Stimulated activated CD4-positive, alpha-beta T cell treated with anti-CD3 and anti-CD28 coated beads, Interleukin-1b, Interleukin-23, amount 100 ng/mL, for 1 hour (primary cell): ENCODE data around the gene SLC8A1.

Experiments used
- DNase-seq, 2 donors: peaks; one replicate each; pipeline ENCODE4 v3.0.0-alpha.2; 2020; ENCODE audit warnings: low read depth in 2 of 2

The SLC8A1 gene

GRCh38 chr2:40421631-40422297 lies 30.1 kb downstream of the SLC8A1 start:
- DNase-seq = no peak

- no peak for DNase-seq
Measured at GRCh38 chr2:40420478-40420877, 31.4 kb downstream of the SLC8A1 start.

- DNase-seq = no peak
Measured at GRCh38 chr2:40419364-40419762, 32.5 kb downstream of the SLC8A1 start.

GRCh38 chr2:40418614-40419363 lies 33.1 kb downstream of the SLC8A1 start:
- DNase-seq = no peak

GRCh38 chr2:40416486-40416885 lies 35.4 kb downstream of the SLC8A1 start:
- no peak for DNase-seq

- DNase-seq = no peak
Measured at GRCh38 chr2:40415391-40415790, 36.5 kb downstream of the SLC8A1 start.

- no peak for DNase-seq
Measured at GRCh38 chr2:40412456-40412855, 39.4 kb downstream of the SLC8A1 start.

GRCh38 chr2:40410695-40411094 lies 41.2 kb downstream of the SLC8A1 start:
- no peak for DNase-seq

- DNase-seq = no peak
Measured at GRCh38 chr2:40409734-40410133, 42.2 kb downstream of the SLC8A1 start.

GRCh38 chr2:40406485-40407289 lies 45.2 kb downstream of the SLC8A1 start:
- DNase-seq = no peak

- DNase-seq = no peak
Measured at GRCh38 chr2:40405465-40405864, 46.4 kb downstream of the SLC8A1 start.

GRCh38 chr2:40404517-40404916 lies 47.4 kb downstream of the SLC8A1 start:
- DNase-seq = no peak

- no peak for DNase-seq
Measured at GRCh38 chr2:40403233-40403836, 48.6 kb downstream of the SLC8A1 start.

GRCh38 chr2:40401896-40402295 lies 50.0 kb downstream of the SLC8A1 start:
- no peak for DNase-seq

GRCh38 chr2:40400336-40400953 lies 51.4 kb downstream of the SLC8A1 start:
- DNase-seq = no peak

GRCh38 chr2:40397765-40398164 lies 54.1 kb downstream of the SLC8A1 start:
- no peak for DNase-seq

- no peak for DNase-seq
Measured at GRCh38 chr2:40396124-40396523, 55.8 kb downstream of the SLC8A1 start.

- DNase-seq = no peak
Measured at GRCh38 chr2:40395169-40396073, 56.5 kb downstream of the SLC8A1 start.

GRCh38 chr2:40394597-40394996 lies 57.3 kb downstream of the SLC8A1 start:
- no peak for DNase-seq

- no peak for DNase-seq
Measured at GRCh38 chr2:40394031-40394430, 57.9 kb downstream of the SLC8A1 start.

- DNase-seq = no peak
Measured at GRCh38 chr2:40388161-40388560, 63.7 kb downstream of the SLC8A1 start.
